ENCODE data around the gene PLA2G2A. TPM values are rescaled to one million over a fixed set of nuclear protein-coding genes. Genes with fewer than 3 reads are reported as not detected.
A peak's percentile ranks its signal among the peaks of the same experiment; 100 is the strongest.

The PLA2G2A gene
- total RNA-seq, 6 experiments from 2014 or later: 109 to 1,136 (median 151) TPM

- Histone ChIP-seq H3K36me3 (no peaks in the 10 kb centered on the region), H3K27ac (peak overlapping the region in 1 of 3 donors; percentile 71), H3K4me1 (peaks cover 0 to 46% (median 2%) of the 10 kb centered on the region in 4 donors), H3K27me3 (no peaks in the 10 kb centered on the region), H3K9me3 (no peaks in the 10 kb centered on the region), H3K4me3 (no peak overlapping the region)
- intact Hi-C loops (cut with DNase I): no loop called here
- DNase-seq: no peak
- peak in 2 of 4 donors; percentile 14 to 18 for ATAC-seq
- 57% methylated on average over 12 of the region's 12 CpGs for WGBS (ENCODE audit: insufficient coverage, low coverage, low lambda C conversion rate, missing lambda C conversion rate)
- TF ChIP-seq POLR2A (IDR thresholded peaks at IDR 0.05) (no peak), CTCF (IDR thresholded peaks at IDR 0.05) (no peak)
Measured at GRCh38 chr1:19981507-19982312, 2.3 kb upstream of the PLA2G2A start.

- ATAC-seq (no peak), DNase-seq (no peak)
- Histone ChIP-seq H3K36me3 (no peaks in the 10 kb centered on the region), H3K27ac (peak overlapping the region in 1 of 3 donors; percentile 71), H3K9me3 (no peaks in the 10 kb centered on the region), H3K4me1 (peaks cover 0 to 50% (median 2%) of the 10 kb centered on the region in 4 donors), H3K27me3 (no peaks in the 10 kb centered on the region), H3K4me3 (no peak overlapping the region)
- TF ChIP-seq CTCF (IDR thresholded peaks at IDR 0.05) (no peak), POLR2A (IDR thresholded peaks at IDR 0.05) (no peak)
- intact Hi-C loops (cut with DNase I): no loop called here
- 33% methylated on average over 1 of the region's 1 CpG for WGBS (ENCODE audit: insufficient coverage, low coverage, low lambda C conversion rate, missing lambda C conversion rate)
Measured at GRCh38 chr1:19981170-19981506, 1.7 kb upstream of the PLA2G2A start.

- no peak for ATAC-seq
- DNase-seq: no peak
- Histone ChIP-seq H3K27ac (peak overlapping the region; percentile 12 to 71 (median 29)), H3K36me3 (no peaks in the 10 kb centered on the region), H3K27me3 (no peaks in the 10 kb centered on the region), H3K9me3 (no peaks in the 10 kb centered on the region), H3K4me1 (peaks cover 0 to 58% (median 2%) of the 10 kb centered on the region in 4 donors), H3K4me3 (no peak overlapping the region)
- 95% methylated on average over 3 of the region's 3 CpGs for WGBS (ENCODE audit: insufficient coverage, low coverage, low lambda C conversion rate, missing lambda C conversion rate)
- TF ChIP-seq CTCF (IDR thresholded peaks at IDR 0.05) (no peak), POLR2A (IDR thresholded peaks at IDR 0.05) (no peak)
- intact Hi-C loops (cut with DNase I): no loop called here
Measured at GRCh38 chr1:19980314-19980713, 896 bp upstream of the PLA2G2A start.

- Histone ChIP-seq H3K27me3 (no peaks in the 10 kb centered on the region), H3K4me3 (peak overlapping the region; percentile 0 to 44 (median 18)), H3K27ac (peak overlapping the region in 1 of 3 donors; percentile 71), H3K9me3 (no peaks in the 10 kb centered on the region), H3K36me3 (no peaks in the 10 kb centered on the region), H3K4me1 (peaks cover 0 to 61% (median 5%) of the 10 kb centered on the region in 4 donors)
- no CpG with 5 or more reads among the region's 9 CpGs for WGBS (ENCODE audit: insufficient coverage, low coverage, low lambda C conversion rate, missing lambda C conversion rate)
- TF ChIP-seq CTCF (IDR thresholded peaks at IDR 0.05) (no peak), POLR2A (IDR thresholded peaks at IDR 0.05) (no peak)
- ATAC-seq (no peak), DNase-seq (no peak)
- intact Hi-C loops (cut with DNase I): loop anchor here in 1 of 2 donors (10.0 kb wide), 1 partner anchor 187 kb away; no protein-coding TSS in a partner anchor
Measured at GRCh38 chr1:19978143-19978542, 1.3 kb downstream of the PLA2G2A start.

All from right lobe of liver (tissue), 6 donors.